HL-60 (cell line): ENCODE results near the gene CFC1B.
"Not testable (repeated sequence)": the region's sequence is repeated elsewhere in the genome, so short reads cannot be mapped to it uniquely, and the experiment has no call there.

Experiments used
- GABPA ChIP-seq: IDR thresholded peaks from 2 replicates; pipeline ENCODE4 v1.6.1; 2012; ENCODE audit warnings: low read depth
- POLR2AphosphoS5 ChIP-seq: IDR thresholded peaks from 2 replicates; pipeline ENCODE4 v1.6.1; 2012; ENCODE audit warnings: low read depth
- SPI1 ChIP-seq: IDR thresholded peaks from 2 replicates; pipeline ENCODE4 v1.6.1; 2012; ENCODE audit warnings: low read depth, mild to moderate bottlenecking, borderline replicate concordance
- TF ChIP-seq, protein P1 (sequence below): IDR thresholded peaks from one replicate; pipeline ENCODE4 v1.5.1; 2011; ENCODE audit warnings: low read length, control low read depth, inconsistent platforms; ENCODE audit not compliant: insufficient read depth
- TF ChIP-seq, protein P2 (sequence below): IDR thresholded peaks from 2 replicates; pipeline ENCODE4 v1.6.1; 2012; ENCODE audit warnings: low read depth; ENCODE audit not compliant: insufficient replicate concordance

DNA sequence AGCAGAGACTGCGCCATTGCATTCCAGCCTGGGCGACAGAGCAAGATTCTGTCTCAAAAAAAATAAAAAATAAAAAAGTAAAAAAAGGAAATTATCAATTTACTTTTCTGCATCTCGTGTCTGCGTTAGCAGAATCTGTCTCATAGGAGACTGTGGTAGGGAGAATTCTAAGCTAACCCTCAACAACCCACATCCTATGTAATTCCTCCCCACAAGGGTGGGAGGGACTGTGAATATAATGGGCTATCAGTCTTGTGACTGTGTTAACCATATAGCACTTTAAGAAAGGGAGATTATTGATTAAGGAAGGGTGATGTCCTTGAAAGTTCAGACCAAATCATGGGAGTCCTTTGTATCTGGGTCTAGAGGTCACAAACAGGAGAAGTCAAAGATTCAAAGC is 45.1 kb downstream of the CFC1B start:
- TF ChIP-seq, protein P1, sequence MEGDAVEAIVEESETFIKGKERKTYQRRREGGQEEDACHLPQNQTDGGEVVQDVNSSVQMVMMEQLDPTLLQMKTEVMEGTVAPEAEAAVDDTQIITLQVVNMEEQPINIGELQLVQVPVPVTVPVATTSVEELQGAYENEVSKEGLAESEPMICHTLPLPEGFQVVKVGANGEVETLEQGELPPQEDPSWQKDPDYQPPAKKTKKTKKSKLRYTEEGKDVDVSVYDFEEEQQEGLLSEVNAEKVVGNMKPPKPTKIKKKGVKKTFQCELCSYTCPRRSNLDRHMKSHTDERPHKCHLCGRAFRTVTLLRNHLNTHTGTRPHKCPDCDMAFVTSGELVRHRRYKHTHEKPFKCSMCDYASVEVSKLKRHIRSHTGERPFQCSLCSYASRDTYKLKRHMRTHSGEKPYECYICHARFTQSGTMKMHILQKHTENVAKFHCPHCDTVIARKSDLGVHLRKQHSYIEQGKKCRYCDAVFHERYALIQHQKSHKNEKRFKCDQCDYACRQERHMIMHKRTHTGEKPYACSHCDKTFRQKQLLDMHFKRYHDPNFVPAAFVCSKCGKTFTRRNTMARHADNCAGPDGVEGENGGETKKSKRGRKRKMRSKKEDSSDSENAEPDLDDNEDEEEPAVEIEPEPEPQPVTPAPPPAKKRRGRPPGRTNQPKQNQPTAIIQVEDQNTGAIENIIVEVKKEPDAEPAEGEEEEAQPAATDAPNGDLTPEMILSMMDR: not testable (repeated sequence)
- TF ChIP-seq, protein P2, sequence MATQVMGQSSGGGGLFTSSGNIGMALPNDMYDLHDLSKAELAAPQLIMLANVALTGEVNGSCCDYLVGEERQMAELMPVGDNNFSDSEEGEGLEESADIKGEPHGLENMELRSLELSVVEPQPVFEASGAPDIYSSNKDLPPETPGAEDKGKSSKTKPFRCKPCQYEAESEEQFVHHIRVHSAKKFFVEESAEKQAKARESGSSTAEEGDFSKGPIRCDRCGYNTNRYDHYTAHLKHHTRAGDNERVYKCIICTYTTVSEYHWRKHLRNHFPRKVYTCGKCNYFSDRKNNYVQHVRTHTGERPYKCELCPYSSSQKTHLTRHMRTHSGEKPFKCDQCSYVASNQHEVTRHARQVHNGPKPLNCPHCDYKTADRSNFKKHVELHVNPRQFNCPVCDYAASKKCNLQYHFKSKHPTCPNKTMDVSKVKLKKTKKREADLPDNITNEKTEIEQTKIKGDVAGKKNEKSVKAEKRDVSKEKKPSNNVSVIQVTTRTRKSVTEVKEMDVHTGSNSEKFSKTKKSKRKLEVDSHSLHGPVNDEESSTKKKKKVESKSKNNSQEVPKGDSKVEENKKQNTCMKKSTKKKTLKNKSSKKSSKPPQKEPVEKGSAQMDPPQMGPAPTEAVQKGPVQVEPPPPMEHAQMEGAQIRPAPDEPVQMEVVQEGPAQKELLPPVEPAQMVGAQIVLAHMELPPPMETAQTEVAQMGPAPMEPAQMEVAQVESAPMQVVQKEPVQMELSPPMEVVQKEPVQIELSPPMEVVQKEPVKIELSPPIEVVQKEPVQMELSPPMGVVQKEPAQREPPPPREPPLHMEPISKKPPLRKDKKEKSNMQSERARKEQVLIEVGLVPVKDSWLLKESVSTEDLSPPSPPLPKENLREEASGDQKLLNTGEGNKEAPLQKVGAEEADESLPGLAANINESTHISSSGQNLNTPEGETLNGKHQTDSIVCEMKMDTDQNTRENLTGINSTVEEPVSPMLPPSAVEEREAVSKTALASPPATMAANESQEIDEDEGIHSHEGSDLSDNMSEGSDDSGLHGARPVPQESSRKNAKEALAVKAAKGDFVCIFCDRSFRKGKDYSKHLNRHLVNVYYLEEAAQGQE: not testable (repeated sequence)
- not testable (repeated sequence) for TF ChIP-seq POLR2AphosphoS5, SPI1, GABPA
